HG02642 (cell line): Measurements from ENCODE around the gene TP53BP1.
A peak's percentile ranks its signal among the peaks of the same experiment; 100 is the strongest.

Source experiments
- ATAC-seq: cut with Tn5 transposase; IDR thresholded peaks from one replicate; pipeline ENCODE4 v1.9.1; 2021; ENCODE audit warnings: mild to moderate bottlenecking; ENCODE audit not compliant: unreplicated experiment, poor library complexity

Gene TP53BP1

GRCh38 chr15:43492266-43492665, 690 bp downstream of the TP53BP1 start:
- ATAC-seq: no peak

DNA sequence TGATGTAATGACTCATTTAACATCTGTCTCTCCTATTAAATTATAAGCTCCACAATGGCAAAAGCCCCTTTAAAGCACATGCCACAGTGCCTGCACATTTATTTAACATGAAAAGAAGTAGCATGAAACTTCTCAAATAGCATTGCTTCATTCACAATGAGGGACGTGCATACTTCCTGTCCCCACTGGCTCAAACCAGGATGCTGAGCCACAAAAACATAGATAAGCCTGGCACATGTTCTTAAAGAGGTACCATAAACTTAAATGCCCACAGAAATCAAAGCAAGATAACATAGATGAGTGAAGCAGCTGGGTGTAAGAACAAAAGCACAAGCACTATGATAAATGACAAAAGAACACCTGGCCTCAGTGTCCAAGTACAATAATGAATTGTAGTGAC, 3.8 kb downstream of the TP53BP1 start:
- ATAC-seq: no peak

DNA sequence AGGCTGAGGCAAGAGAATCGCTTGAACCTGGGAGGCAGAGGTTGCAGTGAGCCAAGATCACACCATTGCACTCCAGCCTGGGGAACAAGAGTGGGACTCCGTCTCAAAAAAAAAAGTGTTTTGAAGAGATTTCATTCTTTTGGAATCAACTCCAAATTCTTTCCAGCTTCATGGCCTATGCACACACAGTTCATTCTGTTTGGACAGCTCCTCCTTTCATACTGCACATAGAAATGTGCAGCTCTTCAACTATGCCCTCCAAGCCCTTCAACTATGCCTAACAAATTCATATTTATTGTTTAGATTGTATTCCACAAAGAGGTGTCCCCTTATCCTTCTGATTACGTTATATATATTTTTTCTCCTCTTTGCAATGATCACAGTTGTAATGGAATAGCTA, 4.2 kb downstream of the TP53BP1 start:
- ATAC-seq: no peak

- no peak for ATAC-seq
Observed at GRCh38 chr15:43487271-43487895, 5.6 kb downstream of the TP53BP1 start.

GRCh38 chr15:43484455-43484854, 8.5 kb downstream of the TP53BP1 start:
- ATAC-seq: no peak

- no peak for ATAC-seq
Observed at GRCh38 chr15:43483297-43484128, 9.4 kb downstream of the TP53BP1 start.

DNA sequence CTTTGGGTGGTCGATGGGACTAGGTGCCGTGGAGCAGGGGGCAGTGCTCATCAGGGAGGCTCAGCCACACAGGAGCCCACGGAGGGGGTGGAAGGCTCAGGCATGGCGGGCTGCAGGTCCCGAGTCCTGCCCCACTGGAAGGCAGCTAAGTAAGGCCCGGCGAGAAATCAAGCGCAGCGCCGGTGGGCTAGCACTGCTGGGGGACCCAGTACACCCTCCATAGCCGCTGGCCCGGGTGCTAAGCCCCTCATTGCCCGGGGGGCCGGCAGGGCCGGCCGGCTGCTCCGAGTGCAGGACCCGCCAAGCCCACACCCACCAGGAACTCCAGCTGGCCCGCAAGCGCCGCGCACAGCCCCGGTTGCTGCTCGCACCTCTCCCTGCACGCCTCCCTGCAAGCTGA, 19.1 kb downstream of the TP53BP1 start:
- no peak for ATAC-seq

DNA sequence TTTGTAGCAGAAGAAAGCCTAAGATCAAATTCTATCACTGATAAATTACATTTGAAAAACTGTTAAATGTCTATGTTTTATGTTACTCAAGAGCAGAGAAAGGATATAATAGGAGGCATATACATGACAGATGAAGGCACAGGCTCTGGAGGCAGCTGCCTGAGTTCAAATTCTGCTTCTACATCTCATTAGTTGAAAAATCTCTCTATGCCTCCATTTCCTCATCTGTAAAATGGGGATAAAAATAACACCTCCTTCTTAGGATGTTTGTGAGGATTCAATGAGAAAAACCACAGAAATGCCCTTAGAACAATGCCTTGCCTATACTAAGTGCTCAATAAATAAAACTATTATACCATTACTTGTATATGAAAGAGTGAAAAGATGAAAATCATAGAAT, 21.0 kb downstream of the TP53BP1 start:
- ATAC-seq: no peak

DNA sequence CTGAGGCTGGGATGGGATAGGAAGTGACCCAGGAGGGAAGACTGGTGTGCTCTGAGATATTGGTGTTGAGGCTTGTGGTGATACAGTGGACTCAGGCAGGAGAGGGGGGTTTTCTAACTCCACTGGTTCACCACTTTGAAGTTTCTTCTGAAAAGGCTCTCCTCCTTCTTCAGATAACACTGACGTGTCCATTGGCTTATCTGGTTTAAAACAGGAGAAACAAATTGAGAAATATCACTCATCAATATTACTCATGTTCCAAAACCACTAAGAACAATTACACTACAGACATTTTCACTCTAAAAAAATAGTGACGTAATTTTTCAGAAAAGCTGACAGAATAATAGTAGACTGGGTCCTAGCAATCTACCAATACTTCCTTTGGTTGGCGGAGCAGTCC, 23.1 kb downstream of the TP53BP1 start:
- no peak for ATAC-seq

GRCh38 chr15:43465100-43465499, 27.9 kb downstream of the TP53BP1 start:
- ATAC-seq: no peak

DNA sequence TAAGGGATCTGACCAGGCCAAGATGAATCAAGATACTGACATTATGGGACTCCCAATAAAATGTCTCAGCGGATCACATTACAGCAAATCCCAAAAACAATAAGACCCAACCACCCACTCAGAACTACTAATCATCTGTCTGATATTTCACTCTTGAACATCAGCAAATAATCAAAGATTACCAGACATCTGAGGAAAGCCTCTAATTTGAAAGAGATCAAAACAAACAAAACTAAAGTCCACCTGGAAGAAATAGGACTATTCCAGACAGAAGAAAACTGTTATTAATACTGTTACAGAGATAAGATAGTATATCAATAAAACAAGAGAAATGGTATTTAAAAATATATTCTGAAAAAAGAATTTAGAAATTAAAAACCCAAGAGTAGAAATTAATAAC, 29.0 kb downstream of the TP53BP1 start:
- no peak for ATAC-seq

GRCh38 chr15:43463507-43463906, 29.4 kb downstream of the TP53BP1 start:
- no peak for ATAC-seq

- no peak for ATAC-seq
Observed at GRCh38 chr15:43449981-43450380, 43.0 kb downstream of the TP53BP1 start.

- ATAC-seq: no peak
Observed at GRCh38 chr15:43446344-43446743, 46.6 kb downstream of the TP53BP1 start.

DNA sequence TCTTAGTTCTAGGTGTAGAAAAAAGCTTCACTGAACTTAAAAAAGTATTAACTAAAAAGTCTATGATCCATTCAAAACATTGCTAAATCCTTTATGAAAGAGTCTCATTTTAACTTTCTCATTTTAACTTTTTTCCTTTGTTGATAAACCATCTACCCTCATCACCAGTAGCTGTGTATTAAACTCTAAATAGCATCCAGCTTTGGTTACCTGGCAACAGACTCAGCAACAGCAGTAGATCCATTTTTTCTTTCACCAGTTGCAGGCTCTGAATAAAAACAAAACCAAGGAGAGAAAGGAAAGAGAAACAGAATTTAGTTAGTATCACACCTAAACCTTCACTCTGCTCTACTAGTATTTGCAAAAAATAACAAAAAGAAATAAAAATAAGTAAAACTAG, 51.6 kb downstream of the TP53BP1 start:
- ATAC-seq: no peak

DNA sequence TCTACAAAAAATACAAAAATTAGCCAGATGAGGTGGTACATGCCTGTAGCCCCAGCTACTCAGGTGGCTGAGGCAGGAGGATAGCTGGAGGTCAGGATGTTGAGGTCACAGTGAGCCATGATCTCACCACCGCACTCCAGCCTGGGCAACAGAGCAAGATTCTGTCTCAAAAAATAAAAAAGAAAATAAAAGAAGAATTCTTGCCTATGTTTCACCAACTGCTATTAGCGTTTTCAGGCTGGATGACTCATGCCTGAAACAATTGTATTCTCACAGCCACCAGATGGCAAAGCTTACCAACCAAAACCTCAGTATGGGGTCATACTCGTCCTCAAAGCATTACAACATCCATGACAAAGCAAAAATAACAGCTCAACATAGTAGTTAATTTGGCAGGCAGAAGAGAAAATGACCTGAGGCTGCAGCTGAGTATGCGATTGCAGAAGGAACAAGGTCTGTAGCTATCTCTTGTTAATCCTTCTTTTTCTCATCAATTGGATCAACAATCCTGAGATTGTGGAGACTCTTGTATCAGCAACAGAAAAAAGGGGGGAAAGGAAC, 52.2 kb downstream of the TP53BP1 start:
- ATAC-seq: peak; percentile 56

DNA sequence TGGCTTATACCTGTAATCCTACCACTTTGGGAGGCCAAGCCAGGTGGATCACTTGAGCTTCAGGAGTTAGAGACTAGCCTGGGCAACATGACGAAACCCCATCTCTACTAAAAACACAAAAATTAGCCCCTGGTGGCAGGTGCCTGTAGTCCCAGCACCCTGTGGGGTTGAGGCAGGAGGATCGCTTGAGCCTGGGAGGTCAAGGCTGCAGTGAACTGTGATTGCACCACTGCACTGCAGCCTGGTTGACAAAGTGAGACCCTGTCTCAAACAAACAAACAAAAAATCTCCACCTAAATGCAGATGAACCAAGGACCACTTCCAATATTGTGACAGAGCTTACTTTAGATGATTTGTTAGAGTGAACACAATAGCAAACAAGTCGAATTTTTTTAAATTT, 53.7 kb downstream of the TP53BP1 start:
- no peak for ATAC-seq

DNA sequence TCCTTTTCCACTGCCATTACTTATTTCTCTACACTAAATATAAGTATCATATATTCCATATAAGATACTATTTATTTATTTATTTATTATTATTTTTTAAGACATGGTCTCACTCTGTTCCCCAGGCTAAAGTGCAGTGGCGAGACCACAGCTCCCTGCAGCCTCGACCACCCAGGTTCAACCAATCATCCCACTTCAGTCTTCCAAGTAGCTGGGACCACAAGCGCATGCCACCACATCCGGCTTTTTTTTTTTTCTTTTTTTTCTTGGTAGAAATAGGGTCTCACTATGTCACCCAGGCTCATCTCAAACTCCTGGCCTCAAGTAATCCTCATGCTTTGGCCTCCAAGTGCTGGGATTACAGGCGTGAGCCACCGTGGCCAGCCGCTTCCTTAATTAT, 56.6 kb downstream of the TP53BP1 start:
- no peak for ATAC-seq

DNA sequence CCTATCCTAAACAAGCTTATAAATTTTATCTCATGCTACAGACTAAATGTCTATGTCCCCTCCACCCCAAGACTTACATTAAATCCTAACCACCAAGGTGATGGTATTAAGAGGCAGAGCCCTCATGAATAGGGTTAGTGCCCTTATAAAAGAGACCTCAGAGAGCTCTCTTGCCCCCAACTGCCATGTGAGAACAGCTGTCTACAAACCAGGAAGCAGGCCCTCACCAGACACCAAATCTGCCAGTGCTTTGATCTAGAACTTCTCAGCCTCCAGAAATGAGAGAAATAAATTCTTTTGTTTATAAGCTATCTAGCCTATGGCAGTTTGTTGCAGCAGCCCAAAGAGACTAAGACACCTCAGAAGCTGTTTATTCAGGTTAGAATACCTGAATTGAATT, 58.5 kb downstream of the TP53BP1 start:
- no peak for ATAC-seq

- no peak for ATAC-seq
Observed at GRCh38 chr15:43433661-43434303, 59.2 kb downstream of the TP53BP1 start.

DNA sequence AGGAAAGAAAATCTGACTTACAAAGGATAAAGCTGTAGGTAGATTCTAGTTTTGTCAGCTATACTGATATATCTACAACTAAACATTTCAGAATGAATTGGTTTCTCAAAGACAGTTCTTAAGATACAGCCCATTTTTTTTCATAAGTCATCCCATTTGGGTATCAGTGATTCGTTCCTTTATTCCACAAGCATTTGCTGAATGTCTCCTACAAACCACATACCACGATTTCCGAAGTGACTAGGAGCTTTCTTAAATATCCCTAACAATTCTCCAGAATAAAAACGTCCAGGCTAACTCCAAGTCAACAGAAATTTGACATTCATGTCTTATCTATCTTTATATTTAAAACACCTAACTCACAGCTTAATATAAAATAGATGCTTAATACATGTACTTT, 59.8 kb downstream of the TP53BP1 start:
- no peak for ATAC-seq
